Endodermal cell (in vitro differentiated cells): Measurements from ENCODE around the gene ASTN2. TPM values are rescaled to one million over a fixed set of nuclear protein-coding genes. Genes with fewer than 3 reads are reported as not detected.

Experiments
- DNase-seq: peaks from one replicate; pipeline ENCODE4 v3.0.0-alpha.2; 2017
- H3K27ac ChIP-seq: 2 replicates; pipeline ENCODE4 v1.5.1; 2013; ENCODE audit warnings: mild to moderate bottlenecking, low read depth, low read length, moderate library complexity
- H3K27me3 ChIP-seq: 2 replicates; pipeline ENCODE4 v1.6.1; 2013; ENCODE audit warnings: mild to moderate bottlenecking, low read length, moderate library complexity; ENCODE audit not compliant: insufficient read depth, control insufficient read depth, poor library complexity, severe bottlenecking
- H3K36me3 ChIP-seq: 2 replicates; pipeline ENCODE4 v1.7.0; 2013; ENCODE audit warnings: mild to moderate bottlenecking, low read length, moderate library complexity; ENCODE audit not compliant: control insufficient read depth, insufficient read depth
- H3K4me1 ChIP-seq: one replicate; pipeline ENCODE4 v1.7.0; 2013; ENCODE audit warnings: low read length; ENCODE audit not compliant: control insufficient read depth, insufficient read depth
- H3K4me3 ChIP-seq: 2 replicates; pipeline ENCODE4 v1.5.1; 2013; ENCODE audit warnings: mild to moderate bottlenecking, low read length, moderate library complexity
- H3K9ac ChIP-seq: 2 replicates; pipeline ENCODE4 v1.6.1; 2013; ENCODE audit warnings: mild to moderate bottlenecking, low read length, moderate library complexity; ENCODE audit not compliant: poor library complexity, severe bottlenecking; ENCODE audit errors: extremely low read depth
- H3K9me3 ChIP-seq: 2 replicates; pipeline ENCODE4 v1.6.1; 2013; ENCODE audit warnings: mild to moderate bottlenecking, low read length, moderate library complexity; ENCODE audit not compliant: control insufficient read depth
- H3K27ac Mint-ChIP-seq: 2 replicates; pipeline ENCODE4 v1.8.0; 2020; ENCODE audit warnings: mixed read lengths
- H3K27me3 Mint-ChIP-seq: 2 replicates; pipeline ENCODE4 v1.8.0; 2021; ENCODE audit warnings: mild to moderate bottlenecking, mixed read lengths; ENCODE audit not compliant: insufficient read depth
- H3K36me3 Mint-ChIP-seq: 2 replicates; pipeline ENCODE4 v1.8.0; 2020; ENCODE audit warnings: low read depth, mixed read lengths
- H3K4me1 Mint-ChIP-seq: 2 replicates; pipeline ENCODE4 v1.8.0; 2020; ENCODE audit warnings: mixed read lengths
- H3K4me3 Mint-ChIP-seq: 2 replicates; pipeline ENCODE4 v1.8.0; 2020; ENCODE audit warnings: mild to moderate bottlenecking, moderate library complexity, mixed read lengths
- H3K9me3 Mint-ChIP-seq: 2 replicates; pipeline ENCODE4 v1.8.0; 2020; ENCODE audit warnings: mild to moderate bottlenecking, mixed read lengths
- WGBS, 2 experiments: methylation state at CpG; one replicate each; pipeline versions ENCODE4 v1.1.5 to v1.1.7; 2013; ENCODE audit warnings: missing lambda C conversion rate in 2 of 2, mixed read lengths in 1 of 2; ENCODE audit not compliant: insufficient coverage in 1 of 2, insufficient read length in 1 of 2; 5-methylcytosine and 5-hydroxymethylcytosine counted together
- total RNA-seq, 2 donors: library from RNA; stranded (reverse); fragmentation: NEBNext Ultra II Directional in 1 of 2; extraction: Animal tissue kit (Norgen Biotek cat#: 25700) in 1 of 2; gene quantifications; 2 replicates in 1 of 2; 3 replicates in 1 of 2; pipeline ENCODE4 v1.2.1, GENCODE V29; 2021
- TF ChIP-seq, protein P1 (sequence below): fragments of 200-600 bp; sonication (generic); conservative IDR thresholded peaks from 2 replicates; pipeline ENCODE4 v1.5.0; 2021; ENCODE audit warnings: antibody characterized with exemption, mild to moderate bottlenecking

The ASTN2 gene
- total RNA-seq, 2 donors from 2014 or later: 8.9 to 10.4 TPM

DNA sequence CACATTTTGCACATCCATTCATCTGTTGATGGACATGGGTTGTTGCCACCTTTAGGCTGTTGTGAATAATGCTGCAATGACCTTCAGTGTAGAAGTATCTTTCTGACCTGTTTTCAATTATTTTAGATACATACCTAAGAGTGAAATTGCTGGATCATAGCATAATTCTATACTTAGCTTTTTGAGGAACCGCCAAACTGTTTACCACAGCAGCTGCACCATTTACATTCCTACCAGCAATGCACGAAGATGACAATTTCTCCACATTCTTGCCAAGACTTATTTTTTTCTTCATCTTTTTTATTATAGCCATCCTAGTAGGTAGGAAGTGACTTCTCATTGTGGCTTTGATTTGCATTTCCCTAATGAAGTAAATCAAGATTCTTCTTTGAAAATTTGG, 36.5 kb upstream of the ASTN2 start:
- Mint-ChIP-seq H3K36me3 (no peaks in the 10 kb centered on the region), H3K27me3 (peaks cover 53% of the 10 kb centered on the region)
- 91 to 100% methylated on average over 1 to 2 of the region's 2 CpGs for WGBS, 2 experiments

DNA sequence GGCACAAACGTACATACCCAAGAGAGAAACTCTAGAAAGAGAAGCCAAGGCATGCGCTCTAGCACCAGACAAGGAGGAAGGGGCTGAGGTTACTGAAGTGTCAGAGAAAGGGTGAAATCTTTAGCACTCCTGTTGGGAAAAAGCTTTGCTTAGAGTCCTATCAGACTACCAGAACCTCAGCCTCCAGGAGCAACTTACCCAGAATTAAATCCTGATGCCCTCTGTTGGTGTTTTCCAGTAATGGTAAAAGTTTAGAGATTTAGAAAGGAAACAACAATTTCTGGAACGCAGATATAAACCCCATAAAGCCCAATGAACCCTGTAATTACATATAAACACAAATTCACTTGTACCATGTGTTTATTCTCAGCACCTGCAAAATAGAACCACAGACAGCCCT, 33.2 kb upstream of the ASTN2 start:
- Histone ChIP-seq H3K27ac (no peak overlapping the region), H3K9ac (no peak overlapping the region), H3K36me3 (no peaks in the 10 kb centered on the region), H3K9me3 (no peaks in the 10 kb centered on the region), H3K4me1 (no peaks in the 10 kb centered on the region), H3K27me3 (peaks cover 23% of the 10 kb centered on the region), H3K4me3 (no peak overlapping the region)
- peaks cover 51% of the 10 kb centered on the region for H3K27me3 Mint-ChIP-seq
- no peaks in the 10 kb centered on the region for H3K9me3 Mint-ChIP-seq
- H3K4me3 Mint-ChIP-seq: no peak overlapping the region
- no peaks in the 10 kb centered on the region for H3K36me3 Mint-ChIP-seq
- no peaks in the 10 kb centered on the region for H3K4me1 Mint-ChIP-seq
- H3K27ac Mint-ChIP-seq: no peak overlapping the region
- WGBS, 2 experiments: 91 to 92% methylated on average over 2 to 3 of the region's 3 CpGs
- TF ChIP-seq, protein P1, sequence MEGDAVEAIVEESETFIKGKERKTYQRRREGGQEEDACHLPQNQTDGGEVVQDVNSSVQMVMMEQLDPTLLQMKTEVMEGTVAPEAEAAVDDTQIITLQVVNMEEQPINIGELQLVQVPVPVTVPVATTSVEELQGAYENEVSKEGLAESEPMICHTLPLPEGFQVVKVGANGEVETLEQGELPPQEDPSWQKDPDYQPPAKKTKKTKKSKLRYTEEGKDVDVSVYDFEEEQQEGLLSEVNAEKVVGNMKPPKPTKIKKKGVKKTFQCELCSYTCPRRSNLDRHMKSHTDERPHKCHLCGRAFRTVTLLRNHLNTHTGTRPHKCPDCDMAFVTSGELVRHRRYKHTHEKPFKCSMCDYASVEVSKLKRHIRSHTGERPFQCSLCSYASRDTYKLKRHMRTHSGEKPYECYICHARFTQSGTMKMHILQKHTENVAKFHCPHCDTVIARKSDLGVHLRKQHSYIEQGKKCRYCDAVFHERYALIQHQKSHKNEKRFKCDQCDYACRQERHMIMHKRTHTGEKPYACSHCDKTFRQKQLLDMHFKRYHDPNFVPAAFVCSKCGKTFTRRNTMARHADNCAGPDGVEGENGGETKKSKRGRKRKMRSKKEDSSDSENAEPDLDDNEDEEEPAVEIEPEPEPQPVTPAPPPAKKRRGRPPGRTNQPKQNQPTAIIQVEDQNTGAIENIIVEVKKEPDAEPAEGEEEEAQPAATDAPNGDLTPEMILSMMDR: peak; percentile 73
- no peak for DNase-seq

More for the DNA sequence above, 36.5 kb upstream of the ASTN2 start:
- H3K9me3 ChIP-seq: no peaks in the 10 kb centered on the region
- Mint-ChIP-seq H3K4me1 (no peaks in the 10 kb centered on the region), H3K4me3 (no peak overlapping the region), H3K27ac (no peak overlapping the region), H3K9me3 (no peaks in the 10 kb centered on the region)
- H3K4me3 ChIP-seq: no peak overlapping the region
- TF ChIP-seq, protein P1: no peak
- H3K4me1 ChIP-seq: no peaks in the 10 kb centered on the region
- no peak overlapping the region for H3K9ac ChIP-seq
- DNase-seq: no peak
- H3K27ac ChIP-seq: no peak overlapping the region
- H3K27me3 ChIP-seq: peaks cover 16% of the 10 kb centered on the region
- no peaks in the 10 kb centered on the region for H3K36me3 ChIP-seq

DNA sequence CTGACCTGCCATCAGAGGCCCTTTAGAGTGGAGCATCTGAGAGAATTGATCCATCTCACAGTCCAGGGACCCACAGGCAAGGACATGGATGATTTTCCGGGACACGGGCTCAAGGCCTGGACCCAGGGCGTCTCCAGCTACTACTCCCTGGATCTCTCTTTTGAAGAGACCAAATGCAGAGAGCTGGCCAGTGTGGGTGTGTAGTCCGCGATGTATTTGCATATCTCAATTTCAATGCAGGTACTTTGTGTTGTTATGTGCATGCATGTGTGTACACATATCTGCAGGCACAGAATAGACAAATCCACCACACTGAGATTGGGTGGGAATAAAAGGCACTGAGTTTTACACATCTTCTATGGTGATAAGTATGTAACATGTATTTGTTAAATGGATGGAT, 30.8 kb upstream of the ASTN2 start:
- H3K27ac Mint-ChIP-seq: no peak overlapping the region
- H3K36me3 Mint-ChIP-seq: no peaks in the 10 kb centered on the region
- H3K4me3 Mint-ChIP-seq: no peak overlapping the region
- Histone ChIP-seq H3K9me3 (no peaks in the 10 kb centered on the region), H3K4me3 (no peak overlapping the region), H3K27ac (no peak overlapping the region), H3K27me3 (peaks cover 36% of the 10 kb centered on the region), H3K36me3 (no peaks in the 10 kb centered on the region), H3K4me1 (no peaks in the 10 kb centered on the region), H3K9ac (no peak overlapping the region)
- H3K27me3 Mint-ChIP-seq: peaks cover 58% of the 10 kb centered on the region
- no peak for DNase-seq
- no peaks in the 10 kb centered on the region for H3K4me1 Mint-ChIP-seq
- 92 to 95% methylated on average over 2 to 5 of the region's 5 CpGs for WGBS, 2 experiments
- no peaks in the 10 kb centered on the region for H3K9me3 Mint-ChIP-seq
- TF ChIP-seq, protein P1: no peak
